ENCODE measurements around the gene ZMIZ1.

ZMIZ1 gene

GRCh38 chr10:79053481-79054202 is 15.1 kb upstream of the ZMIZ1 start:
- DNase-seq: no peak

GRCh38 chr10:79054203-79055099 is 14.3 kb upstream of the ZMIZ1 start:
- no peak for DNase-seq

DNA sequence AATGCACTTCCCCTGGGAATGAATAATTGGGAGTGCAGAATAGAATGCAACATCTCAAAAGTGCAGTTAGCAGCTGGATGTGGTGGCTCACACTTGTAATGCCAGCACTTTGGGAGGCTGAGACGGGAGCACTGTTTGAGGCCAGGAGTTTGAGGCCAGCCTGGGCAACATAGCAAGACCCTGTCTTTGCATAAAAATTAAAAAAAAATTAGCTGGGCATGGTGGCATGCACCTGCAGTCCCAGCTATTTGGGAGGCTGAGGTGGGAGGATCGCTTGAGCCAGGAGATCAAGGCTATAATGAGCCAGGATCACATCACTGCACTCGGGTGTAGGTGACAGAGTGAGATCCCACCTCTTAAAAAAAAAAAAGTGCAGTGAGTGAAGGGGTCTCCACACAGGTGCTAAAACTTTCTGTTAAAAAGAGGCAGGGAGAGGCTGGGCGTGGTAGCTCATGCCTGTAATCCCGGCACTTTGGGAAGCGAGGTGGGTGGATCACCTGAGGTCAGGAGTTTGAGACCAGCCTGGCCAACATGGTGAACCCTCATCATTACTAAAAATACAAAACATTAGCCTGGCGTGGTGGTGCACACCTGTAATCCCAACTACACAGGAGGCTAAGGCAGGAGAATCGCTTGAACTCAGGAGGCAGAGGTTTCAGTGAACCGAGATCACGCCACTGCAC is 13.5 kb upstream of the ZMIZ1 start:
- no peak for DNase-seq

- DNase-seq: no peak
Measured at GRCh38 chr10:79055892-79056291, 12.9 kb upstream of the ZMIZ1 start.

DNA sequence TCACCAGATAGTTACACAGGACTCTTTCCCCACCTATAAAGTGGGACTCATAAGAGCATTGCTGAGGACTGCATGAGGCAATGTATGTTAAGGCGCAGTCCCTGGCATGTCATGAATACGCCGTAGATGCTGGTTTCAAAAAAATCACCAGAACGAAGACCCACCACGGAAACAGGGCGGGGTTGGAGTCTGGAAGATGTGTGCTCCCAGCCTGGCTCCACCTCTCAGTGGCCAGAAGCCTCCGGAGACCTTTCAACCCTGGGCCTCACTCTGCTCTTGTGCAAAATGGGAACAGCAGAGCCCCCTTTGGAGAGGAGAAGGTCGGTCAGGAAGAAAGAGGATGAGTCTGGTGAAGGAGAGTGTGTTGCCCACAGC is 12.4 kb upstream of the ZMIZ1 start:
- no peak for DNase-seq

DNA sequence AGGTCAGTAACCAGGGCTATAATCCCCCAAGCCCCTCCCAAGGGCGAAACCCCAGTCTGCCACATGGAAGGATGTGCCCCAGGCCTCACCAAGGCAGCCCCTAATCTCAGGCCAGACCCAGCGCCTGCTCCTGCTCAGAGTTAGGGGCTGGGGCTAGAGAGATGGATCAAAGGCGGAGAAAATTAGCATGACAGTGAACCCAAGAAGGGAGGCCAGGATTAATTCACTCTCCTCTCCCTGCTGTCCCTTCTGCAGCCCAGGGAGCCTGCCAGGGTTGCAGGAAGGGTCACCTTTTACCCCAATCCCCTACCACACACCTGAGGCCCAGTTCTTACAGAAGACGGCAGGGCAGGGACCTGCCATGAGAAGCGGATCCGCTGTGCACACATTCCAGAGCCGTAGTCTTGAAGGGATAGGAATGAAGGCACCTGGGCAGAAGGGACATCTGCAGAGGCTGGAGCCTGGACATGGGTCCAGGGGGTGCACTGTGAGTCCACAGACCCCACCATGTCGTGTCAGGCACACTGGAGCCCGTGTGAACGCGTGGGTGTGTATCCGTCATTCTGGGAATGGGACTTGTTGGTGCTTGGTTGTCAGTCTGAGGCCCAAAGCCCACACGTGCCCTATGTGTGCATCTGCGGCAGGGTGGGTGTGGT is 11.9 kb upstream of the ZMIZ1 start:
- DNase-seq: no peak

GRCh38 chr10:79057481-79058275 is 11.1 kb upstream of the ZMIZ1 start:
- no peak for DNase-seq

DNA sequence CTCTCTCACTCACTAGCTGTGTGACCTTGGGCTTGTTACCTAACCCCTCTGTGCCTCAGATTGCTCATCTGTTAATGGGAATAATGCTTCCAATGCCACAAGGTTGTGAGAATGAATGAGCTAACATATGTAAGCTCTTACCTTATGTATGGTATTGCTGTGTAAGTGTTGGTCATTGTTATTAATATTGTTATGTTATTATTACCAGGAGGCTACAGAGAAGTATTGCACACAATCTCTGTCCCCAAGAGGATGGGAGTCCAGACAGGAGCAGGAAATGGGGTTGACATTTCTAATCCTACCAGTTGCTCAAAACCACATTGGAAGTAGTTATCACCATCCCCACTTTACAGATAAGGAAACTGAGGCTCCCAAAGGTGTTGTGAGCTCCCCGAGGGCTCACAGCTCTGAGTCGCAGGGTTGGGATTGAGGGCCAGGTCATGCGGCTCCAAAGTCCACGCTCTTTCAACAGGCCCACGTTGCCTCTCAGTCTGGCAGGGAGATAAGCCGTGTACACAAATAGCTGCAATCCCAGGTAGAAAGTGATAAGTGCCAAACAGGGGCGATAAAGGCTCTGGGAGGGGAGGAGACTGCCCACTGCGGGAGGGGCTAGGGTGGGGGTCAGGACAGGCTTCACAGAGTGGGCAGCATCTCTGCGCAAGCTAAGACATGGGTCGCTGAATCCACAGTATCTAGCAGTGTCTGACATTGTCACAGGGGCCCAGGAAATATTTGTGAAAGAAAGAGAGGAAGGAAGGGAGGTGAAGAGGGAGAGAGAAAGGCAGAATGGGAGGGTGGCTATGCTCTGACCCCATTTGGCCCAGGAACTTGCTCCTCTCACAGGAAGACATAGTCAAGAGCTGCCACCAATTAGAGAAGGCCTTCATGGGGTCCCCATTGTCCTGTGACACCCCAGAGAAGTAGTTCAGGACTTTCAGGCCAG is 9.6 kb upstream of the ZMIZ1 start:
- no peak for DNase-seq

DNA sequence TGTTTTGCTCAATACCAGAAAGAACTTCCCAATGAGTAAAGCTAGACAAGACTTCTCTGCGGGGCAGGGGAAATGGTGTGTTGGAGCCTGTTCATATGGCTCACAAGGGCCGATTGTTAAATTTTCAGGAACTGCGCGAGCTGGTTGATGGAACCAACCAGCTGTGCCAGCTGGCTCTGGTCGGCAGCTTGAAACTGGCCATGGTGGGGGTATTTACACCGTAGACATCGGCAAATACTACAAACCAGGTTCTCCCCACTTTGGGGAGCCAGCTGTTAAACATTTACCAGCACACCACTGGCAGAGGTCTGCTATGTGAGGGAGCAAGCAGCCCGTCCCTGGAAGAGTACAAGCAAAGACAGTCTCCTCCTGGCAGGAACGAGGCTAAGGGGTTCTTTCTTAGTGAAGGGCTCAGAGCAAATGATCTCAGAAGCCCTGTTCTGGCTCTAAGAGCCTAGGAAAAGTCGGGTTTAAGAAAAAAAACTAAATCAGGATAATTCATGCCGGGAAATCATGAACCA is 8.8 kb upstream of the ZMIZ1 start:
- no peak for DNase-seq

- DNase-seq: no peak
Measured at GRCh38 chr10:79060641-79061255, 8.0 kb upstream of the ZMIZ1 start.

DNA sequence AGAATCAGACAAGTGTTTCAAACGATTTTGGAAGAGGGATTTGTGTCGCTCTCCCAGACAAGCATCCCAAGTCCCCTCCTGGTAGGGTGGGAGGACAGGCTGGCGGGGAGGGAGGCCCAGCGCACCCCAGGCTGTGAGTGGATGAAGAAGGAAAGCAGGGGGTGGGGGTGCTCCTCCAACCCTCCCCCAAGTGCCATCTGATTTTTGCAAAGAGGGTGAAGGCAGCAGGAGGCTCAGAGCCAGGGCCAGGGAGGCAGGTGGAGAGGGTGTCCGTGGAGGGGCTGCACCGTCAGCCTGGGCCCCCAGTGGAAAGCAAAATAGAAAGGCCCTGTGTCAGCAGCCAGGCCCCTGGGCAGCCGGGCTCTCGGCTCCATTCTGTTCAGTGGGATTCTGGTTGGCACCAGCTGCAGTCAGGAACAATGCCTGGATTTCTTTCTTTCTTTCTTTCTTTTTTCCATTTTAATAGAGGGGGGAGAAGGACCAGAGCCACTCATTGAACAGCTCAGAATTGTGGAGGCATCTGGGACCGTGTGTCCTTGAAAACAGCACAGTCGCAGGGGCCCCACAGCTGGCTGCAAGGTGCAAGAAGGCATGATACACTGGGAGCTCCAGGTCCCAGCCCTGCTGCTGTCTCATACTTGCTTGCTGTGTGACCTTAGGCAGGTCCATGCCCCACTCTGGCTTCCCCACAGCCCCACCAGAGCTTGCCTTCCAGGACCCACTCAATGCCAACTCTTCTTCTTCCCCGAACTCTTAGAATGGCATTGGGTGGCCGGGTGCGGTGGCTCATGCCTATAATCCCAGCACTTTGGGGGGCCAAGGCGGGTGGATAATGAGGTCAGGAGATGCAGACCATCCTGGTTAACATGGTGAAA is 7.1 kb upstream of the ZMIZ1 start:
- no peak for DNase-seq

DNA sequence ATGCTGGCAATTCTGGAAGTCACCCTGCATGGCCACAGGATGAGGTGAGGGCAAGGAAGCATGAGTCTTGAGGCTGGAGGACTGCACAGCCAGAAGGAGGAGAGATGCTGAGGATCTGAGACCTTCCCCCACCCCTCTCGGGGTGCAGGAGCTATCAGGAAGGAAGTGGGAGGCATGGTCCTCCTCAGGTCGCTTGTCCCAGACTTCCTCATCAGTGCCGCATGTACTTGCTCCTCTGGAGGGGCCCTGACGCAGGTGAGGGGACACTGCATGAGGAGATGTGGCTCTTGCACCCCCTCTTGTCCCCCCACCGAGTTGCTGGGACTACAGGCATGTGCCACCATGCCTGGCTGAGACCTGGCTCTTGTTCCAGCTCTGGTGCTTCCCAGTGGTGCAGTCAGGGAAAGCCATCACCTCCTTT is 5.7 kb upstream of the ZMIZ1 start:
- no peak for DNase-seq

- no peak for DNase-seq
Measured at GRCh38 chr10:79063661-79064492, 4.9 kb upstream of the ZMIZ1 start.

DNA sequence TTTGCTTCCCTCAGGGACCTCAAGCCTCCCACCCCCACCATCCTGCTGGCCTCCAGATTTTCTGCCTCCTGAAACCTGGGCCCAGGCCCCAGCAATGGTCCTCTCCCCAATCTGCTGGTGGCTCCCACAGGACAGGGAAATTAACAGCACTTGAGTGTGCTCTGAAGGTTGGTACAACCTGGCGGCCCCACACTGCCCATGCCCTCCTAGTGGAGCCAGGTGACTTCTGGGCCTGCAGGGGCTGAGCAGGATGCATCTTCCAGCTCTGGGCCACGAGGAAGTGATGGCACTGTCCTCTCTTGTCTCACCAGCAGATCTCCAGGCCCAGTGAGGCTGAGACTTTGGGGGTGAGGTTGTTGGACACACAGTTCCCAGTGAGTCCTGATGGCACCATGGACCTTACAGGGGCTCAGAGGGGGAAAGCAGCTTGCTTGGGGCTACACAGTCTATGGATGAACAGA is 3.6 kb upstream of the ZMIZ1 start:
- no peak for DNase-seq

GRCh38 chr10:79065853-79066252 is 2.9 kb upstream of the ZMIZ1 start:
- no peak for DNase-seq

GRCh38 chr10:79066411-79067240 is 2.1 kb upstream of the ZMIZ1 start:
- no peak for DNase-seq

Data from NK-92 treated with Interleukin-12 subunit alpha and Interleukin-12 subunit beta, amount 100 ng/mL, for 24 hours (cell line).